SU-DHL-6 (cell line): ENCODE measurements around the gene USP12.

ENCODE experiments used
- EZH2phosphoT487 ChIP-seq: fragments of 200-600 bp; sonication (generic), shearing (Covaris generic); conservative IDR thresholded peaks from 2 replicates; pipeline ENCODE4 v1.6.1; 2018; ENCODE audit warnings: mild to moderate bottlenecking, antibody characterized with exemption, low read length, moderate library complexity, mixed read lengths
- TF ChIP-seq, protein P1 (sequence below): fragments of 200-600 bp; sonication (generic); IDR thresholded peaks from one replicate; pipeline ENCODE4 v1.5.1; 2017; ENCODE audit warnings: antibody characterized with exemption, mild to moderate bottlenecking, low read length, moderate library complexity; ENCODE audit not compliant: insufficient read depth, poor library complexity, severe bottlenecking

DNA sequence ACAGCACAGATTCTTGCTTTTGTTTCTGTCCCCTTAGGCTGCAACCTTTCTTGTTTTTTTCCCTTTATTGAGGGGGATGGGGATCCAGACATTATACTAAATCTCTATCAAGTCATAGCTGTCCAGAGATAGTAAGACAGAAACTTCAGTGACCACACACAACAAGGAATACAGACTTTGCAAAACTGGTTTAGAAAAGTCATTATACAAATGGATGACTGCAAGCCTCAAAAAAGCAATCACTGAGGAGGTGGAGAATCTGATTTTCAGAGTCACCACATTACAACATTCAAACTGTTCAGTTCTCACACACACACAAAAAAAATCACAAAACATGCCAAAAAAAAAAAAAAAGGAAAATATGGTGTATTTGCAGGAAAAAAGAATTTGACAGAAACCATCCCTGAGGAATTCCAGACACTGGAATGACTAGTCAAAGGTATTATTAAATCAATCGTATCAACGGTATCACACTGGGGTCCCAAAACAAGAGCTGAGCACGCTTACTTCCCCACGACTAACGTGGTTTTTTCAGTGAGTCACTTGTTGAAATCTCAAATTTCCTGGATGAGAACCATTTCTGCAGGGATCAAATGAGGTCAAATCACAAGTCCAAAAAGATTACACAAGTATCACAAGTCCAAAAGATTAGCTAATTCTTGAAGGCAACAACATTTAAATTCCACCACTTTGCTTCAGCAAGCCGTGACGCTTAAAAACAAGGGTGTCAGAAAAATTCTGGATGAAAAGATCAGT, 41.2 kb downstream of the USP12 start:
- TF ChIP-seq, protein P1, sequence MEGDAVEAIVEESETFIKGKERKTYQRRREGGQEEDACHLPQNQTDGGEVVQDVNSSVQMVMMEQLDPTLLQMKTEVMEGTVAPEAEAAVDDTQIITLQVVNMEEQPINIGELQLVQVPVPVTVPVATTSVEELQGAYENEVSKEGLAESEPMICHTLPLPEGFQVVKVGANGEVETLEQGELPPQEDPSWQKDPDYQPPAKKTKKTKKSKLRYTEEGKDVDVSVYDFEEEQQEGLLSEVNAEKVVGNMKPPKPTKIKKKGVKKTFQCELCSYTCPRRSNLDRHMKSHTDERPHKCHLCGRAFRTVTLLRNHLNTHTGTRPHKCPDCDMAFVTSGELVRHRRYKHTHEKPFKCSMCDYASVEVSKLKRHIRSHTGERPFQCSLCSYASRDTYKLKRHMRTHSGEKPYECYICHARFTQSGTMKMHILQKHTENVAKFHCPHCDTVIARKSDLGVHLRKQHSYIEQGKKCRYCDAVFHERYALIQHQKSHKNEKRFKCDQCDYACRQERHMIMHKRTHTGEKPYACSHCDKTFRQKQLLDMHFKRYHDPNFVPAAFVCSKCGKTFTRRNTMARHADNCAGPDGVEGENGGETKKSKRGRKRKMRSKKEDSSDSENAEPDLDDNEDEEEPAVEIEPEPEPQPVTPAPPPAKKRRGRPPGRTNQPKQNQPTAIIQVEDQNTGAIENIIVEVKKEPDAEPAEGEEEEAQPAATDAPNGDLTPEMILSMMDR, result no peak
- TF ChIP-seq EZH2phosphoT487, result no peak
